Naive thymus-derived CD8-positive, alpha-beta T cell (primary cell): ENCODE data around the gene UBE2O. TPM values are rescaled to one million over a fixed set of nuclear protein-coding genes. Genes with fewer than 3 reads are reported as not detected.

Experiments
- ATAC-seq, 2 donors: fragments of 150-1000 bp; cut with Tn5 transposase in 1 of 2; sonication (Bioruptor Pico), chemical (Tn5 transposase) in 1 of 2; 1 replicate in 1 of 2; 2 replicates in 1 of 2; pipeline ENCODE4 v1.10.0; 2021; ENCODE audit warnings: mild to moderate bottlenecking in 2 of 2, moderate library complexity in 2 of 2
- POLR2A ChIA-PET: fragments of 350-600 bp; sonication (Branson Sonifier 250); formaldehyde crosslinking; loops from one replicate; lab custom pipeline; 2021; ENCODE audit warnings: antibody characterized with exemption; lab: Charles Lee
- DNase-seq, 10 donors: peaks; one replicate each; pipeline versions ENCODE4 v3.0.0 to v3.0.0-alpha.2; 2020 to 2022
- H3K27ac Mint-ChIP-seq, 10 donors: one replicate each; pipeline ENCODE4 v1.8.0; 2020 to 2022; ENCODE audit warnings: mild to moderate bottlenecking in 10 of 10, mixed read lengths in 10 of 10, moderate library complexity in 4 of 10, inconsistent platforms in 1 of 10
- H3K27me3 Mint-ChIP-seq, 5 donors: one replicate each; pipeline ENCODE4 v1.8.0; 2021 to 2022; ENCODE audit warnings: mixed read lengths in 5 of 5
- H3K36me3 Mint-ChIP-seq, 3 donors: one replicate each; pipeline ENCODE4 v1.8.0; 2020 to 2022; ENCODE audit warnings: mixed read lengths in 3 of 3, mild to moderate bottlenecking in 2 of 3, inconsistent platforms in 1 of 3
- H3K4me1 Mint-ChIP-seq, 4 donors: one replicate each; pipeline ENCODE4 v1.8.0; 2021 to 2022; ENCODE audit warnings: mixed read lengths in 4 of 4
- H3K4me3 Mint-ChIP-seq, 10 donors: one replicate each; pipeline ENCODE4 v1.8.0; 2020 to 2022; ENCODE audit warnings: mild to moderate bottlenecking in 10 of 10, mixed read lengths in 10 of 10, moderate library complexity in 6 of 10, inconsistent platforms in 1 of 10
- H3K9me3 Mint-ChIP-seq, 9 donors: one replicate each; pipeline ENCODE4 v1.8.0; 2020 to 2022; ENCODE audit warnings: mixed read lengths in 9 of 9, mild to moderate bottlenecking in 3 of 9, inconsistent platforms in 1 of 9, moderate library complexity in 1 of 9
- polyA plus RNA-seq, 3 donors: library from polyadenylated mRNA; unstranded; fragments of 300-500 nt; fragmentation: Illumina TruSeq; gene quantifications; one replicate each; pipeline ENCODE4 v1.2.3, GENCODE V29; 2021
- total RNA-seq, 8 experiments: library from RNA in 2 of 8; stranded (reverse) in 2 of 8; gene quantifications; one replicate each; pipeline ENCODE4 v1.2.3 and lab custom pipeline; 2021 to 2026

Gene UBE2O
- total and polyA plus RNA-seq, 5 experiments from 2014 or later: 8.8 to 50.4 (median 14.4) TPM

DNA sequence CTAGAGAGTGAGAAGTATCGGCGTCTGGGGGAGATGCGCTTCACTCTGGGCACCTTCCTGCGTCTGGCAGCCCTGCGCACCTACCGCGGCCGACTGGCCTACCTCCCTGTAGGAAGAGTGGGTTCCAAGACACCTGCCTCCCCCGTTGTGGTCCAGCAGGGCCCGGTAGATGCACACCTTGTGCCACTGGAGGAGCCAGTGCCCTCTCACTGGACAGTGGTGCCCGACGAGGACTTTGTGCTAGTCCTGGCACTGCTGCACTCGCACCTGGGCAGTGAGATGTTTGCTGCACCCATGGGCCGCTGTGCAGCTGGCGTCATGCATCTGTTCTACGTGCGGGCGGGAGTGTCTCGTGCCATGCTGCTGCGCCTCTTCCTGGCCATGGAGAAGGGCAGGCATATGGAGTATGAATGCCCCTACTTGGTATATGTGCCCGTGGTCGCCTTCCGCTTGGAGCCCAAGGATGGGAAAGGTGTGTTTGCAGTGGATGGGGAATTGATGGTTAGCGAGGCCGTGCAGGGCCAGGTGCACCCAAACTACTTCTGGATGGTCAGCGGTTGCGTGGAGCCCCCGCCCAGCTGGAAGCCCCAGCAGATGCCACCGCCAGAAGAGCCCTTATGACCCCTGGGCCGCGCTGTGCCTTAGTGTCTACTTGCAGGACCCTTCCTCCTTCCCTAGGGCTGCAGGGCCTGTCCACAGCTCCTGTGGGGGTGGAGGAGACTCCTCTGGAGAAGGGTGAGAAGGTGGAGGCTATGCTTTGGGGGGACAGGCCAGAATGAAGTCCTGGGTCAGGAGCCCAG lies 65.8 kb downstream of the UBE2O start:
- DNase-seq (no peak), ATAC-seq (no peak)
- H3K4me1 Mint-ChIP-seq: peaks cover 6 to 14% (median 11%) of the 10 kb centered on the region in 4 donors
- peak overlapping the region in 4 of 10 donors; percentile 47 to 87 (median 58) for H3K4me3 Mint-ChIP-seq
- H3K27ac Mint-ChIP-seq: peak overlapping the region in 1 of 10 donors; percentile 71
- POLR2A ChIA-PET: interaction anchor here (1.0 to 3.3 kb wide), 3 partner anchors 11 to 80 kb away, joined by 3 to 39 read pairs (median 25); partner anchors contain the start of gene PRPSAP1
- H3K27me3 Mint-ChIP-seq: peaks cover 0 to 3% (median 0%) of the 10 kb centered on the region in 5 donors
- no peaks in the 10 kb centered on the region for H3K9me3 Mint-ChIP-seq
- H3K36me3 Mint-ChIP-seq: peaks cover 0 to 9% (median 0%) of the 10 kb centered on the region in 3 donors

DNA sequence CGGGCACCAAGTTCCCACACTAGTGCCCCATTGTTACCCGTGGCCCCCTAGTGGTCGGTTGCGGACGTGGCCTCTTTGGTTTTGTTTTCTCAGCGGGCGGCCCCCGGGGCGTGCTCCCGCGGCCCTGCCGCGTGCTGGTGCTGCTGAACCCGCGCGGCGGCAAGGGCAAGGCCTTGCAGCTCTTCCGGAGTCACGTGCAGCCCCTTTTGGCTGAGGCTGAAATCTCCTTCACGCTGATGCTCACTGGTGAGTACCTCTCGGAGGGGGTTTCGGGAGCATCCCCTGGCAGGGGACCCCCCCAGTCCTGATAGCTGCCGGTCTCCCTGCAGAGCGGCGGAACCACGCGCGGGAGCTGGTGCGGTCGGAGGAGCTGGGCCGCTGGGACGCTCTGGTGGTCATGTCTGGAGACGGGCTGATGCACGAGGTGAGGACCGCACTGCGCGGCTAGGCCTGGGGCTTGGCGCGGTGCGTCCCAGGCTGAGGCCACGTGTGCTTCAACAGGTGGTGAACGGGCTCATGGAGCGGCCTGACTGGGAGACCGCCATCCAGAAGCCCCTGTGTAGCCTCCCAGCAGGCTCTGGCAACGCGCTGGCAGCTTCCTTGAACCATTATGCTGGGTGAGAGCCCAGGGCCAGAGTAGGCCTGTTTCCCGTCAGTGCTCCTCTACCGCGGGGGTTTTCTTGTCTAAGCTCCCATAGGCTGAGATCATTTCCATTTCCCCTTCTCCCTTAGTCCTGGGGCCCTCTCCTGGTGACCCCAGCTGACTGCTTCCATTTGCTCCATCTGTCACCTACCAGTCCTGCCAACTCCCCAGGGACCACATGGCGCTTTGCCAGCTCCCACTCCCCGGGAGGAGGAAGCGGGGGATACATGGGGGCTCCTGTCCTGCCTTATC lies 66.8 kb downstream of the UBE2O start:
- POLR2A ChIA-PET: interaction anchor here (1.0 to 3.3 kb wide), 6 partner anchors 12 to 116 kb away, joined by 3 to 39 read pairs (median 4); partner anchors contain the start of gene PRPSAP1
- Mint-ChIP-seq H3K4me1 (peaks cover 6 to 14% (median 11%) of the 10 kb centered on the region in 4 donors), H3K36me3 (peaks cover 0 to 9% (median 0%) of the 10 kb centered on the region in 3 donors)

DNA sequence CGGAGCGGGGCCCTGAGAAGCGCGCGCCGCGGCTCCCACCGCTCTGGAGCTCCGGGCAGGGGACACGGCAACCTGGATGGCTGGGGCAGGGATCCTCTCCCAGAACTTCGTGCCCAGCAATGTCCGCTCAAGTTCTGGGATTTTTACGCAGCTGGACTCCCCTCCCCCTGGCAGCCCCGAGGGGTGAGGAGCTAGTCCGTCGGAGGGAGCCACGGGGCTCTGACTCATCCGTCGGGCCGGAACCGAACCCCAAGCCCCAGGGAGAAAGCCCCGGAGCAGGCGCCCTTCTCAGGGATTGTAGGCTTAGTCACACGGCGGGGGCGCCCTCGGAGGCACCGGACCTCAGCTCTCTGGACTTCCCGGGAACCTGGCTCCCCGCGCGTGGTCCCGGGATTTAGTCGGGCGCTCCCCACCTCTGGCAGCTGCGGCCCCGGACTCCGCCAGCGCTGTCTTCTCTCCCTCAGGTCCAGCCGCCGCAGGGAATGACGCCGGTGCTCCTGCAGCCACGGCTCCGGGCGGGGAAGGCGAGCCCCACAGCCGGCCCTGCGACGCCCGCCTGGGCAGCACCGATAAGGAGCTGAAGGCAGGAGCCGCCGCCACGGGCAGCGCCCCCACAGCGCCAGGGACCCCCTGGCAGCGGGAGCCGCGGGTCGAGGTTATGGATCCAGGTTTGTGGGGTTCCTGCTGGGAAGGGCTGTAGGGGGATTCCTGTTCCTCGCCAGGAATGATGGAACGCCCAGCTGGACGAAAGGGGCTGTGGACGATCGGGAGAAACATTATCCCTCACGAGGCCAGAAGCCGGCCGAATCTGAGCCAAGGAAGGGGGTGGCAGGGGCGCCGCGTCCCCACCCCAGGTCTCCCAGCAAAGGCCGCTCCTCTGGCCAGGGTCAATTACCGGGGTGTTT lies 67.7 kb downstream of the UBE2O start:
- Mint-ChIP-seq H3K36me3 (peaks cover 0 to 3% (median 0%) of the 10 kb centered on the region in 3 donors), H3K27ac (no peak overlapping the region), H3K4me1 (peaks cover 6 to 14% (median 11%) of the 10 kb centered on the region in 4 donors), H3K9me3 (no peaks in the 10 kb centered on the region), H3K27me3 (peaks cover 0 to 3% (median 0%) of the 10 kb centered on the region in 5 donors), H3K4me3 (peak overlapping the region; percentile 54 to 87 (median 72))
- ATAC-seq: peak in 1 of 2 donors; percentile 6
- POLR2A ChIA-PET: interaction anchor here (1.0 to 3.3 kb wide), 8 partner anchors 13 to 372 kb away, joined by 3 to 39 read pairs (median 4); partner anchors contain the start of gene PRPSAP1
- DNase-seq: peak in 4 of 10 donors; percentile 6 to 29 (median 17)

More for the DNA sequence above, 66.8 kb downstream of the UBE2O start:
- ATAC-seq (peak; percentile 52 to 65), DNase-seq (peak; percentile 67 to 90 (median 81))
- peak overlapping the region in 2 of 10 donors; percentile 67 to 71 for H3K27ac Mint-ChIP-seq
- no peaks in the 10 kb centered on the region for H3K9me3 Mint-ChIP-seq
- H3K27me3 Mint-ChIP-seq: peaks cover 0 to 3% (median 0%) of the 10 kb centered on the region in 5 donors
- H3K4me3 Mint-ChIP-seq: peak overlapping the region; percentile 54 to 87 (median 70)

DNA sequence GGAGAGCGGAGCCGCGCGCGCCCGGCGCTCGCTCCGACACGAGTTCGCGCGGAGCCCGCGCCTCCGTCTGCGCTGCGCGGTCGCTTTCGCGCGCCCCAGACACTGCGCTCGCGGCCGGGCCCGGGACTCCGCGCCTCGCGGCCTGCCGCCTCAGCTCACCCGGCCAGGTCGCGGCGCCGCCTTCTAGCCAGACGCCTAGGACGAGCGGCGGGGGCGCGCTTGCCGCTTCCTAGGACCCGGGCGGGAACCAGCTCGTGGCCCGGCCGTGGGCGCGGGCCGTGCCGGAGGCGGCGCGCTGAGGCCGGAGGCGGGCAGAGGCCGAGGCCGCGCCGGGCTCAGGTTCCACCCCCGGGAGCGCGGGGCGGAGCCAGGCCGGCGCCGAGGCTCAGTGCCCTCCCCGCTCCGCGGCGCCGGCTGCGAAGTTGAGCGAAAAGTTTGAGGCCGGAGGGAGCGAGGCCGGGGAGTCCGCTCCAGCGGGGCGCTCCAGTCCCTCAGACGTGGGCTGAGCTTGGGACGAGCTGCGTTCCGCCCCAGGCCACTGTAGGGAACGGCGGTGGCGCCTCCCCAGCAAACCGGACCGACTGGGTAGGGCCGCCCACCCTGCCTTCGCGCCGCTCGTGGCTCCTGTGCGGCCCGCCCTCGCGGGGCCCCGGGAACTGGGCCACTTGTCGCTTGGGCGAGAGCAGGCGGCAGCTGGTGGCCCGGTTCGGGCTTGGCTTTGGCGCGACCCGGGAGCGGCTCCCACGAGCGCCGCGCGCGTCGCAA lies 68.5 kb downstream of the UBE2O start, which contains the start of gene SPHK1:
SPHK1 (plus strand) TSS at position 388 of the 765 bp plus-strand sequence. CDS start 1,036 bp downstream, outside the sequence.
- H3K4me1 Mint-ChIP-seq: peaks cover 6 to 14% (median 11%) of the 10 kb centered on the region in 4 donors
- DNase-seq: peak in 8 of 10 donors; percentile 12 to 48 (median 40)
- peak; percentile 39 to 65 for ATAC-seq
- peak within 1 kb of the TSS; percentile 79 to 95 (median 90) for H3K4me3 Mint-ChIP-seq
- peak within 1 kb of the TSS in 8 of 10 donors; percentile 34 to 87 (median 72) for H3K27ac Mint-ChIP-seq
- peaks cover 0 to 3% (median 0%) of the 10 kb centered on the region in 5 donors for H3K27me3 Mint-ChIP-seq
- POLR2A ChIA-PET: interaction anchor here (1.0 to 3.3 kb wide), 7 partner anchors 14 to 371 kb away, joined by 3 to 39 read pairs (median 4); partner anchors contain the start of gene PRPSAP1
- no peaks in the 10 kb centered on the region for H3K36me3 Mint-ChIP-seq
- no peaks in the 10 kb centered on the region for H3K9me3 Mint-ChIP-seq

DNA sequence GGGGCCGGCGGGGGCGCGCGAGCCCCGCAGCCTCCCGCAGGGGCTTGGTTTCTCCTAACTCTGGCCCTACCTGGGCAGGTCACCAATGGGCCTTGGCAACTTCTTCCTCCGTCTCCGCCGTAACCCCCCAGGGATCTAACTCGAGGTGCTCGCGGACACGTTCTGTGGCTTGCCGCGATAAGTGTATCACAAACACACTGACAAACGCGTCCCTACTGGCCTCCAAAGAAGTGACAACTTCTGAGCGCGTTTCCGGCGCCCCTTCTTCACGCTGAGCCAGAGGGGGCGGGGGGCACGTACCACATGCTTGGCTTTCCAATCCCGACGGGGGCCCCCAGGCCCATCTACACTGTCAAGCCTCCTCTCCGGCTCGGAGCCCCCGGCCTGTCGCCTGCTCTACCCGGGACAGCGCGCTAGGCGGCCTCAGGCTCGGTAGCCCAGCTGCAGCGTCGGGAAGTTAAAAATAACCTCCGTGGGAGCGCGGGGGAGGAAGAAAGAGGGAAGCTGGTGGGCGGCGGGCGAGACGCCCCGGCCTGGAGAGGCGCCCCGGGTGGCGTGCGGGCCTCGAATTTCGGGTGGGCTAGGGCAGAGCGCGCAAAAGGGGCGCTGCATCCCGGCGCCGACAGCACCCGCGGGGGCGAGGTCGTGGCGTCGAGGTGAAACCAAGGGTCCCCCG lies 69.3 kb downstream of the UBE2O start:
- Mint-ChIP-seq H3K27ac (peak overlapping the region in 8 of 10 donors; percentile 34 to 87 (median 72)), H3K4me3 (peak overlapping the region; percentile 79 to 95 (median 90)), H3K4me1 (peaks cover 6 to 14% (median 11%) of the 10 kb centered on the region in 4 donors), H3K36me3 (no peaks in the 10 kb centered on the region), H3K27me3 (peaks cover 0 to 3% (median 0%) of the 10 kb centered on the region in 5 donors), H3K9me3 (no peaks in the 10 kb centered on the region)
- peak; percentile 38 to 50 for ATAC-seq
- POLR2A ChIA-PET: interaction anchor here (1.3 to 3.3 kb wide), 4 partner anchors 13 to 31 kb away, joined by 4 to 39 read pairs (median 16); partner anchors contain the start of gene PRPSAP1
- peak in 8 of 10 donors; percentile 15 to 72 (median 47) for DNase-seq

DNA sequence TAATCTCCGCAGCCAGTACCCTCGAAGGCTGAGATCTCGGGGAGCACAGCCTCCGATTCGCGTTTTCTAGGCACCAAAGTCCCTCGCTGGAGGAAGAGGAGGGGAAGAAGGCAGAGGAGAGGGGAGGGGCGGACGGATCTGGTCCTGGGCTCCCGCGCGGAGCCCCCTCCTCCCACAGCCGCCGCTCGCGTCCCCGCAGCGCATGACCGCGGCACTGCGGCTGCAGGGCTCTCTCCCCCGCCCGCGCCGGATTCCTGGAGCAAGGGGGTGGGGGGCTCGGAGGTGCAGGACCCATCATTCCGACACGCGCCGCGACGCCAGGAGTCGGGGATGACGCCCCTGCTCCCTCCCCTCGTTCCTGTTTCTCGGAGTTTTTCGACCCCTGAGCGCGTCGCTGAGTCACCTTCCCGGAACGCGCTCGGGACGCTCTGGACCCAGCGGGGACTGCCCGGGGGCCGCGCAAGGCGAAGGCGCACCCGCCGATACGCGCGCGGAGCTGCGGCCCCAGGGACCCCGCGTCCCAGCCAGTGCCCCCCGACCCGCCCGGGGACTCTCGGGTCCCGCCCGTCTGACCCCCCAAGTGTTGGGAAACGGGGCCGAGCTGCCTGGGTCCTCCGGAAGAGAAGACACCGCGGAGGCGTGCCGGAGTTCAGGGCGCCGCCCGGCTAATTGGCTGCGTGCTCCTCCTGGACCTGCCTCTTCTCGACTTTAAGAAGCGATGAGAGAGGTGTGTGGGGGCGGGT lies 70.0 kb downstream of the UBE2O start:
- peaks cover 0 to 3% (median 0%) of the 10 kb centered on the region in 5 donors for H3K27me3 Mint-ChIP-seq
- no peaks in the 10 kb centered on the region for H3K9me3 Mint-ChIP-seq
- H3K27ac Mint-ChIP-seq: peak overlapping the region in 3 of 10 donors; percentile 40 to 72 (median 67)
- peak overlapping the region; percentile 79 to 95 (median 90) for H3K4me3 Mint-ChIP-seq
- POLR2A ChIA-PET: interaction anchor here (0.6 to 1.2 kb wide), 3 partner anchors 15 to 321 kb away, joined by 3 to 4 read pairs (median 3); partner anchors contain the start of gene PRPSAP1
- DNase-seq (peak in 8 of 10 donors; percentile 23 to 55 (median 40)), ATAC-seq (peak; percentile 57 to 65)
- peaks cover 6 to 14% (median 11%) of the 10 kb centered on the region in 4 donors for H3K4me1 Mint-ChIP-seq
- H3K36me3 Mint-ChIP-seq: no peaks in the 10 kb centered on the region

DNA sequence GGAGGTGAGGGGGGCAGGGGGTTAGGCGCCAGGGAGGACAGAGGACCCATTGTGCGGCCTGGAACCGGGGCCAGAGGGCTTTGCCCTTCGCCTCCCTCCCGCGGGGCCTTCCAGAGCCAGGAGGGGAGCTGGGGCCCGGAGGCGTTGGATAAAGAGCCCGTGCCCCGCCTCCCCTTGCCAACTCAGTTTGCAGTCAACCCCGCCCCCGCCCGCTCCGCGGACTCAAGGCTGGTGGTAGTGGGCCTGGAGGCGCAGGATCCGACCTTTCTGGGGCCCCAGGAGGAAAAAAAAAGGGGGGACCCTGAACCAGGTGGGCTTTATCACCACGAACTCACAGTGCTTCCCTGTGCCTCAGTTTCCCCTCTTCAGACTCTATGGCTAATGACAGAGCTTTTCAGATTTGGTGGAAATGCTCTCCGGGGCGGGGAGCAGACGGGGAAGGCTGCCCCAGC lies 70.6 kb downstream of the UBE2O start:
- H3K4me3 Mint-ChIP-seq: peak overlapping the region; percentile 76 to 89 (median 86)
- ATAC-seq: no peak
- DNase-seq: no peak
- POLR2A ChIA-PET: interaction anchor here (0.6 to 1.2 kb wide), 5 partner anchors 15 to 353 kb away, joined by 3 to 6 read pairs (median 3); partner anchors contain the start of gene PRPSAP1
- peaks cover 0 to 3% (median 0%) of the 10 kb centered on the region in 5 donors for H3K27me3 Mint-ChIP-seq
- no peaks in the 10 kb centered on the region for H3K9me3 Mint-ChIP-seq
- H3K36me3 Mint-ChIP-seq: no peaks in the 10 kb centered on the region
- H3K4me1 Mint-ChIP-seq: peaks cover 6 to 14% (median 11%) of the 10 kb centered on the region in 4 donors
- H3K27ac Mint-ChIP-seq: peak overlapping the region in 1 of 10 donors; percentile 72

DNA sequence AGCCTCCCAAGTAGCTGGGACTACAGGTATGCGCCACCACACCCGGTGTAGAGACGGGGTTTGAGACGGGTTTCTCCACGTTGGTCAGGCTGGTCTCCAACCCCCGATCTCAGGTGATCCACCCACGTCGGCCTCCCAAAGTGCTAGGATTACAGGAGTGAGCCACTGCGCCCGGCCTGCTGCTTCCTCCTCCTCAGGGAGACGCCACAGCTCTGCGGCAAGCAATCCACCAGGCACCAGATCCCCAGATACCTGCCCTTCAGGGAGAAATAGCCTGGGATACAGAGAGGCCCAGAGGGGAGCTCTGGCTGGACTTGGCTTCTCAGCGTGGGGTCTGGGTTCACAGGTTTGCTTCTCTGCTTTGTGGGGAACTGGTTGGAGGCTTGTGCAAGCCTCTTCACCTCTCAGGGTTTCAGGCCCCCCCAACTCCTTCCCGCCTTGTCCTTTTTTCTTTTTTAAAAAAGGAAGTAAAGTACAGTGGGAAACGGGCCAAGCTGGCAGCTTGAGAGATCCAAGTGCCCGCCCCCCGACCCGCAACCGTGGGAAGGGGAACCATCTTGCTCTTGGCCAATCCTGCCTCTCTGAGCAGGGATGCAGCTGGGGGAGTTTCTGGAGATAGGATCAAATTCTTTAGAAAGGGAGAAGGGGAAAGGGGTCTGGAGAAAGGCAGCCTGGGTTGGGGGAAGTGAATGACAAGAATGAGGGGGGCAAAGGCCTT lies 71.2 kb downstream of the UBE2O start:
- DNase-seq (no peak), ATAC-seq (no peak)
- peak overlapping the region in 9 of 10 donors; percentile 13 to 87 (median 43) for H3K4me3 Mint-ChIP-seq
- H3K27me3 Mint-ChIP-seq: peaks cover 0 to 3% (median 0%) of the 10 kb centered on the region in 5 donors
- no peak overlapping the region for H3K27ac Mint-ChIP-seq
- no peaks in the 10 kb centered on the region for H3K9me3 Mint-ChIP-seq
- POLR2A ChIA-PET: interaction anchor here (0.6 to 1.2 kb wide), 5 partner anchors 16 to 353 kb away, joined by 3 to 6 read pairs (median 3); partner anchors contain the start of gene PRPSAP1
- H3K36me3 Mint-ChIP-seq: no peaks in the 10 kb centered on the region
- H3K4me1 Mint-ChIP-seq: peaks cover 6 to 14% (median 11%) of the 10 kb centered on the region in 4 donors
